ENCODE results near the gene CNNM1. TPM values are rescaled to one million over a fixed set of nuclear protein-coding genes. Genes with fewer than 3 reads are reported as not detected.

CNNM1 gene
- total and polyA plus RNA-seq, 12 donors = 0.07 to 2.0 (median 1.2) TPM; not detected in 1

- Histone ChIP-seq H3K27me3 (peaks cover 3% of the 10 kb centered on the region), H3K27ac (peak overlapping the region in 1 of 5 donors; percentile 45), H3K4me1 (replicated peaks in 1 of 2) (no peaks in the 10 kb centered on the region), H3K9me3 (replicated peaks in 1 of 3) (no peaks in the 10 kb centered on the region), H3K36me3 (replicated peaks in 1 of 2) (no peaks in the 10 kb centered on the region), H3K4me3 (no peak overlapping the region)
- intact Hi-C loops (cut with DNase I) = no loop called here
- 84 to 88% (median 86%) methylated on average over 3 of the region's 3 CpGs for WGBS, 4 donors
- no peak for TF ChIP-seq POLR2A (IDR thresholded peaks at IDR 0.05)
- TF ChIP-seq, protein P1, sequence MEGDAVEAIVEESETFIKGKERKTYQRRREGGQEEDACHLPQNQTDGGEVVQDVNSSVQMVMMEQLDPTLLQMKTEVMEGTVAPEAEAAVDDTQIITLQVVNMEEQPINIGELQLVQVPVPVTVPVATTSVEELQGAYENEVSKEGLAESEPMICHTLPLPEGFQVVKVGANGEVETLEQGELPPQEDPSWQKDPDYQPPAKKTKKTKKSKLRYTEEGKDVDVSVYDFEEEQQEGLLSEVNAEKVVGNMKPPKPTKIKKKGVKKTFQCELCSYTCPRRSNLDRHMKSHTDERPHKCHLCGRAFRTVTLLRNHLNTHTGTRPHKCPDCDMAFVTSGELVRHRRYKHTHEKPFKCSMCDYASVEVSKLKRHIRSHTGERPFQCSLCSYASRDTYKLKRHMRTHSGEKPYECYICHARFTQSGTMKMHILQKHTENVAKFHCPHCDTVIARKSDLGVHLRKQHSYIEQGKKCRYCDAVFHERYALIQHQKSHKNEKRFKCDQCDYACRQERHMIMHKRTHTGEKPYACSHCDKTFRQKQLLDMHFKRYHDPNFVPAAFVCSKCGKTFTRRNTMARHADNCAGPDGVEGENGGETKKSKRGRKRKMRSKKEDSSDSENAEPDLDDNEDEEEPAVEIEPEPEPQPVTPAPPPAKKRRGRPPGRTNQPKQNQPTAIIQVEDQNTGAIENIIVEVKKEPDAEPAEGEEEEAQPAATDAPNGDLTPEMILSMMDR (IDR thresholded peaks at IDR 0.05) = no peak
- no peak for DNase-seq
Measured at GRCh38 chr10:99340650-99341049, 11.5 kb downstream of the CNNM1 start.

GRCh38 chr10:99341248-99341647 lies 12.1 kb downstream of the CNNM1 start:
- DNase-seq = no peak
- intact Hi-C loops (cut with DNase I) = no loop called here
- no peaks in the 10 kb centered on the region for H3K4me1 ChIP-seq (replicated peaks in 1 of 2)
- H3K4me3 ChIP-seq = no peak overlapping the region
- no peak for TF ChIP-seq POLR2A (IDR thresholded peaks at IDR 0.05)
- TF ChIP-seq, protein P1 (IDR thresholded peaks at IDR 0.05) = no peak
- no peaks in the 10 kb centered on the region for H3K9me3 ChIP-seq (replicated peaks in 1 of 3)
- peak overlapping the region in 1 of 5 donors; percentile 45 for H3K27ac ChIP-seq
- 35 to 65% (median 46%) methylated on average over 3 of the region's 3 CpGs for WGBS, 4 donors
- no peaks in the 10 kb centered on the region for H3K36me3 ChIP-seq (replicated peaks in 1 of 2)
- H3K27me3 ChIP-seq = peaks cover 3% of the 10 kb centered on the region

- TF ChIP-seq POLR2A (IDR thresholded peaks at IDR 0.05) = no peak
- 35 to 53% (median 48%) methylated on average over 3 of the region's 3 CpGs for WGBS, 4 donors
- Histone ChIP-seq H3K9me3 (replicated peaks in 1 of 3) (no peaks in the 10 kb centered on the region), H3K4me1 (replicated peaks in 1 of 2) (no peaks in the 10 kb centered on the region), H3K4me3 (no peak overlapping the region), H3K36me3 (replicated peaks in 1 of 2) (no peaks in the 10 kb centered on the region), H3K27ac (peak overlapping the region in 1 of 5 donors; percentile 45), H3K27me3 (peaks cover 3% of the 10 kb centered on the region)
- intact Hi-C loops (cut with DNase I) = no loop called here
- DNase-seq = no peak
Measured at GRCh38 chr10:99341860-99342490, 12.8 kb downstream of the CNNM1 start.

- no peak for TF ChIP-seq POLR2A (IDR thresholded peaks at IDR 0.05)
- TF ChIP-seq, protein P1 (IDR thresholded peaks at IDR 0.05) = no peak
- intact Hi-C loops (cut with DNase I) = no loop called here
- H3K4me3 ChIP-seq = no peak overlapping the region
- peaks cover 3% of the 10 kb centered on the region for H3K27me3 ChIP-seq
- no peaks in the 10 kb centered on the region for H3K4me1 ChIP-seq (replicated peaks in 1 of 2)
- no peak overlapping the region for H3K27ac ChIP-seq
- H3K36me3 ChIP-seq (replicated peaks in 1 of 2) = no peaks in the 10 kb centered on the region
- DNase-seq = no peak
- 84 to 89% (median 88%) methylated on average over 5 of the region's 5 CpGs for WGBS, 4 donors
- no peaks in the 10 kb centered on the region for H3K9me3 ChIP-seq (replicated peaks in 1 of 3)
Measured at GRCh38 chr10:99343262-99343661, 14.1 kb downstream of the CNNM1 start.

DNA sequence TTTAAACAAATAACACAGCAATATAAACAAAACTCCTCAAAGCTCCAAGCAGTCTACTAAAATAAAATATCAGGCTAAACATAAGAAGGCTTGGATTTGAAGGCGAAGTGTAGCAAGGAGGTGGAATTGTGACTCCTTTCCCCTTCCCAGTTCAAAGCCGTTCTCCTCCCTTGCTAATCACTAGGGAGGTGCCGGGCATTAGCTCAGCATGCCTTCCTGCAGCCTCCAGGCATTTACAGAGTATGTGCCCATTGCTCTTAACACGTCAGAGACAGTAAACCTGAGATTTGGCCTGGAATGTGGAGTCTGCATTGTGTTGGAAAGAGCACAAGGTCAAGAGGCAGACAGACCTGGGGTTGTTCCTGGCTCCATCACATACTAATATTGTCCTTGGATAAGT lies 15.6 kb downstream of the CNNM1 start:
- H3K9me3 ChIP-seq (replicated peaks in 1 of 3) = no peaks in the 10 kb centered on the region
- H3K27me3 ChIP-seq = peaks cover 3% of the 10 kb centered on the region
- 53 to 66% (median 64%) methylated on average over 4 of the region's 4 CpGs for WGBS, 4 donors

More for the DNA sequence above, 15.6 kb downstream of the CNNM1 start:
- intact Hi-C loops (cut with DNase I) = no loop called here
- no peak for TF ChIP-seq POLR2A (IDR thresholded peaks at IDR 0.05)
- TF ChIP-seq, protein P1 (IDR thresholded peaks at IDR 0.05) = no peak
- no peak overlapping the region for H3K27ac ChIP-seq
- H3K4me1 ChIP-seq (replicated peaks in 1 of 2) = no peaks in the 10 kb centered on the region
- H3K36me3 ChIP-seq (replicated peaks in 1 of 2) = no peaks in the 10 kb centered on the region
- no peak for DNase-seq
- H3K4me3 ChIP-seq = no peak overlapping the region
